HepG2 (cell line): ENCODE measurements around the gene KDM7A. TPM values are rescaled to one million over a fixed set of nuclear protein-coding genes. Genes with fewer than 3 reads are reported as not detected.
A peak's percentile ranks its signal among the peaks of the same experiment; 100 is the strongest.

Experiments used
- BCL6 ChIP-seq: IDR thresholded peaks from 2 replicates; pipeline ENCODE4 v1.6.1; 2016; ENCODE audit warnings: missing genetic modification reagents, missing compliant biosample characterization
- DNMT1 ChIP-seq: sonication (generic); formaldehyde crosslinking; IDR thresholded peaks from 2 replicates; pipeline ENCODE4 v1.5.1; 2020; ENCODE audit warnings: mild to moderate bottlenecking, missing genetic modification reagents
- E2F5 ChIP-seq: sonication (generic); formaldehyde crosslinking; conservative IDR thresholded peaks from 2 replicates; pipeline ENCODE4 v1.4.0; 2020; ENCODE audit warnings: missing genetic modification reagents
- ETV6 ChIP-seq: sonication (generic); formaldehyde crosslinking; conservative IDR thresholded peaks from 2 replicates; pipeline ENCODE4 v1.4.0; 2020; ENCODE audit warnings: missing genetic modification reagents
- FOXA3 ChIP-seq: IDR thresholded peaks from 2 replicates; pipeline ENCODE4 v1.6.1; 2016; ENCODE audit warnings: missing genetic modification reagents, missing compliant biosample characterization
- FOXM1 ChIP-seq: sonication (generic); formaldehyde crosslinking; IDR thresholded peaks from 2 replicates; pipeline ENCODE4 v1.5.0; 2020; ENCODE audit warnings: missing genetic modification reagents
- MED8 ChIP-seq: sonication (generic); formaldehyde crosslinking; IDR thresholded peaks from 2 replicates; pipeline ENCODE4 v1.8.1; 2023; ENCODE audit warnings: mild to moderate bottlenecking, missing genetic modification reagents; ENCODE audit not compliant: insufficient replicate concordance
- MXD1 ChIP-seq: sonication (generic); formaldehyde crosslinking; IDR thresholded peaks from 2 replicates; pipeline ENCODE4 v1.4.0; 2020; ENCODE audit warnings: mild to moderate bottlenecking, missing genetic modification reagents
- PATZ1 ChIP-seq: sonication (generic); formaldehyde crosslinking; IDR thresholded peaks from 2 replicates; pipeline ENCODE4 v1.4.0; 2020; ENCODE audit warnings: missing genetic modification reagents
- PHF5A ChIP-seq: IDR thresholded peaks from one replicate; pipeline ENCODE4 v1.6.1; 2018; ENCODE audit warnings: low read depth, missing genetic modification reagents; ENCODE audit not compliant: unreplicated experiment
- PRMT3 ChIP-seq: sonication (generic); formaldehyde crosslinking; IDR thresholded peaks from 2 replicates; pipeline ENCODE4 v1.8.1; 2022; ENCODE audit warnings: low read depth, mild to moderate bottlenecking, moderate library complexity, missing genetic modification reagents, borderline replicate concordance
- RBM39 ChIP-seq: fragments of 200-400 bp; formaldehyde crosslinking; IDR thresholded peaks from one replicate; pipeline ENCODE4 v1.6.1; 2018; ENCODE audit warnings: antibody characterized with exemption, mild to moderate bottlenecking, low read depth, low read length; ENCODE audit not compliant: poor library complexity, severe bottlenecking
- RFX1 ChIP-seq: fragments of 450-650 bp; IDR thresholded peaks from 2 replicates; pipeline ENCODE4 v1.6.1; 2017
- SATB2 ChIP-seq: sonication (generic); formaldehyde crosslinking; IDR thresholded peaks from 2 replicates; pipeline ENCODE4 v1.5.0; 2020; ENCODE audit warnings: missing genetic modification reagents
- SIN3B ChIP-seq: fragments of 150-350 bp; IDR thresholded peaks from 2 replicates; pipeline ENCODE4 v1.6.1; 2014; ENCODE audit warnings: low read length
- SRY ChIP-seq: sonication (generic); formaldehyde crosslinking; IDR thresholded peaks from 2 replicates; pipeline ENCODE4 v1.8.0; 2022; ENCODE audit warnings: mild to moderate bottlenecking, missing genetic modification reagents
- SUZ12 ChIP-seq: fragments of 150-350 bp; IDR thresholded peaks from 2 replicates; pipeline ENCODE4 v1.6.1; 2014; ENCODE audit warnings: low read depth, low read length
- SYNCRIP ChIP-seq: fragments of 200-400 bp; formaldehyde crosslinking; IDR thresholded peaks from 2 replicates; pipeline ENCODE4 v1.6.1; 2018; ENCODE audit warnings: mild to moderate bottlenecking, low read depth, low read length; ENCODE audit not compliant: insufficient read depth
- TEAD2 ChIP-seq: sonication (generic); formaldehyde crosslinking; IDR thresholded peaks from 2 replicates; pipeline ENCODE4 v1.9.0; 2021; ENCODE audit warnings: missing genetic modification reagents
- TFDP1 ChIP-seq: IDR thresholded peaks from 2 replicates; pipeline ENCODE4 v1.6.1; 2016; ENCODE audit warnings: missing compliant biosample characterization, missing genetic modification reagents, borderline replicate concordance
- ZNF317 ChIP-seq: sonication (generic); formaldehyde crosslinking; IDR thresholded peaks from 2 replicates; pipeline ENCODE4 v1.5.0; 2020; ENCODE audit warnings: mild to moderate bottlenecking, missing genetic modification reagents
- ZNF770 ChIP-seq: sonication (generic); formaldehyde crosslinking; IDR thresholded peaks from 2 replicates; pipeline ENCODE4 v1.5.0; 2020; ENCODE audit warnings: mild to moderate bottlenecking, missing genetic modification reagents
- polyA plus RNA-seq, 8 experiments: library from polyadenylated mRNA; depleted of rRNA in 3 of 8; stranded (reverse) in 7 of 8; unstranded in 1 of 8; fragments of >200 nt; fragmentation: Illumina TruSeq in 4 of 8; extraction: Trizol in 4 of 8; gene quantifications; 2 replicates each; pipeline versions ENCODE4 v1.2.1 to v1.2.3, GENCODE V29; 2011 to 2016; ENCODE audit warnings: low read depth in 4 of 8, missing spikeins in 1 of 8, mixed read lengths in 1 of 8; ENCODE audit not compliant: insufficient read depth in 1 of 8
- total RNA-seq, 5 experiments: library from RNA; depleted of rRNA; stranded (reverse); fragments of >200 nt; fragmentation: Illumina TruSeq; extraction: Trizol; gene quantifications; 2 replicates each; pipeline ENCODE4 v1.2.3, GENCODE V29; 2016; ENCODE audit warnings: low read depth in 1 of 5

KDM7A gene
- total and polyA plus RNA-seq, 2 of the 13 experiments (the other 11 are each of a cell fraction or from before 2014, with no cell fraction given): 10.8 to 16.8 TPM

GRCh38 chr7:140062528-140063299 lies 114.1 kb downstream of the KDM7A start, which contains the start of gene PARP12 (continued):
- TF ChIP-seq TFDP1 (CRISPR knock-in tag) (peak; percentile 46; the same call in 1 of the 2 replicates), TEAD2 (no peak), SYNCRIP (no peak), MED8 (CRISPR knock-in tag) (no peak), PHF5A (CRISPR knock-in tag) (no peak), ZNF317 (CRISPR knock-in tag) (no peak), BCL6 (CRISPR knock-in tag) (peak; percentile 12; the same call in 1 of the 2 replicates), RFX1 (no peak), ETV6 (CRISPR knock-in tag) (no peak), PATZ1 (peak; percentile 82), PRMT3 (no peak), SATB2 (CRISPR knock-in tag) (0 out of 2 replicates have a peak, but pooled peaks have one; percentile 62), FOXA3 (no peak), SUZ12 (no peak), SRY (CRISPR knock-in tag) (0 out of 2 replicates have a peak, but pooled peaks have one; percentile 29), FOXM1 (CRISPR knock-in tag) (no peak), ZNF770 (CRISPR knock-in tag) (0 out of 2 replicates have a peak, but pooled peaks have one; percentile 31), SIN3B (no peak), RBM39 (no peak), E2F5 (peak; percentile 57; the same call in 1 of the 2 replicates), MXD1 (CRISPR knock-in tag) (no peak; the same call in 1 of the 2 replicates), DNMT1 (CRISPR knock-in tag) (no peak)
